Endothelial cell of umbilical vein (primary cell): ENCODE measurements around the gene CBLIF. TPM values are rescaled to one million over a fixed set of nuclear protein-coding genes. Genes with fewer than 3 reads are reported as not detected.

ENCODE experiments used
- BruUV-seq: library from RNA; stranded (reverse); fragments of 400-500 nt; replicated peaks from 2 replicates; lab custom pipeline; 2021; lab: Mats Ljungman, UMichigan
- CTCF ChIA-PET: fragments of 300-600, 350-600 bp; sonication (Branson Sonifier 250); formaldehyde crosslinking; loops from one replicate; lab custom pipeline; 2021; ENCODE audit warnings: antibody characterized with exemption, inconsistent platforms; lab: Charles Lee
- POLR2A ChIA-PET: fragments of 300-600, 350-600 bp; sonication (Branson Sonifier 250); formaldehyde crosslinking; loops from one replicate; lab custom pipeline; 2021; ENCODE audit warnings: antibody characterized with exemption, inconsistent platforms; lab: Charles Lee
- DNase-seq: peaks from one replicate; pipeline ENCODE4 v3.0.0-alpha.2; 2011; ENCODE audit warnings: low read depth, low spot score
- FAIRE-seq: peaks from 2 replicates; lab custom pipeline; 2011; peaks lifted over from hg19 to GRCh38; lab: Jason Lieb, UNC
- H2AFZ ChIP-seq: 2 replicates; pipeline ENCODE4 v1.6.0; 2012; ENCODE audit warnings: low read depth, low read length, control low read depth, inconsistent platforms
- H3K27ac ChIP-seq: 2 replicates; pipeline ENCODE4 v1.5.1; 2011; ENCODE audit warnings: low read depth, mild to moderate bottlenecking, control low read depth, low read length, moderate library complexity; ENCODE audit not compliant: insufficient read depth
- H3K27me3 ChIP-seq, 2 experiments: 2 replicates each; pipeline versions ENCODE4 v1.6.0 to v1.6.1; 2011; ENCODE audit warnings: low read length in 2 of 2, mixed read lengths in 1 of 2; ENCODE audit not compliant: control insufficient read depth in 2 of 2, insufficient read depth in 2 of 2
- H3K36me3 ChIP-seq, 2 experiments: 2 replicates in 1 of 2; 3 replicates in 1 of 2; pipeline ENCODE4 v1.5.1; 2011; ENCODE audit warnings: low read length in 2 of 2, mild to moderate bottlenecking in 1 of 2, moderate library complexity in 1 of 2; ENCODE audit not compliant: control insufficient read depth in 2 of 2, insufficient read depth in 2 of 2; ENCODE audit errors: extremely low read depth in 1 of 2
- H3K4me1 ChIP-seq: 3 replicates; pipeline ENCODE4 v1.5.1; 2011; ENCODE audit warnings: mild to moderate bottlenecking, low read length; ENCODE audit not compliant: control insufficient read depth, insufficient read depth; ENCODE audit errors: extremely low read depth
- H3K4me2 ChIP-seq: 2 replicates; pipeline ENCODE4 v1.6.1; 2011; ENCODE audit warnings: low read length, control low read depth, mixed read lengths; ENCODE audit not compliant: insufficient read depth
- H3K4me3 ChIP-seq, 3 experiments: fragments of 200-600 bp in 1 of 3; sonication (generic), shearing (Covaris generic) in 1 of 3; replicated peaks in 1 of 3; 2 replicates each; pipeline ENCODE4 v1.5.1; 2011 to 2016; ENCODE audit warnings: control low read depth in 3 of 3, low read length in 3 of 3, mild to moderate bottlenecking in 2 of 3, inconsistent platforms in 1 of 3, low read depth in 1 of 3, moderate library complexity in 1 of 3; ENCODE audit not compliant: insufficient read depth in 1 of 3
- H3K79me2 ChIP-seq: 2 replicates; pipeline ENCODE4 v1.6.0; 2012; ENCODE audit warnings: low read length, inconsistent platforms; ENCODE audit not compliant: control insufficient read depth, insufficient read depth
- H3K9ac ChIP-seq: replicated peaks from 2 replicates; pipeline ENCODE3; 2011; ENCODE audit warnings: low read length, control low read depth; ENCODE audit not compliant: insufficient read depth; ENCODE audit errors: extremely low read depth
- H3K9me1 ChIP-seq: replicated peaks from 3 replicates; pipeline ENCODE4 v1.6.0; 2011; ENCODE audit warnings: mild to moderate bottlenecking, low read length; ENCODE audit not compliant: control insufficient read depth, insufficient read depth; ENCODE audit errors: extremely low read depth
- H3K9me3 ChIP-seq: replicated peaks from 2 replicates; pipeline ENCODE4 v1.5.1; 2012; ENCODE audit warnings: low read length, inconsistent platforms; ENCODE audit not compliant: control insufficient read depth, insufficient read depth
- H4K20me1 ChIP-seq: replicated peaks from 2 replicates; pipeline ENCODE3; 2011; ENCODE audit warnings: mild to moderate bottlenecking, low read length; ENCODE audit not compliant: control insufficient read depth, insufficient read depth; ENCODE audit errors: extremely low read depth
- EZH2 ChIP-seq: IDR thresholded peaks from 2 replicates; pipeline ENCODE4 v1.6.1; 2012; ENCODE audit warnings: borderline replicate concordance, low read depth, mild to moderate bottlenecking, moderate library complexity, low read length, inconsistent platforms; ENCODE audit not compliant: severe bottlenecking
- FOS ChIP-seq: IDR thresholded peaks from 2 replicates; pipeline ENCODE4 v1.6.1; 2011; ENCODE audit warnings: mild to moderate bottlenecking, low read length, moderate library complexity, borderline replicate concordance; ENCODE audit not compliant: insufficient read depth
- GATA2 ChIP-seq: IDR thresholded peaks from 2 replicates; pipeline ENCODE4 v1.7.0; 2011; ENCODE audit warnings: low read depth, mild to moderate bottlenecking, moderate library complexity, mixed read lengths, low read length; ENCODE audit not compliant: insufficient read length, insufficient read depth
- JUN ChIP-seq: IDR thresholded peaks from 2 replicates; pipeline ENCODE4 v1.6.1; 2011; ENCODE audit warnings: borderline replicate concordance, low read depth; ENCODE audit not compliant: insufficient read length, insufficient read depth
- MAX ChIP-seq: IDR thresholded peaks from 2 replicates; pipeline ENCODE4 v1.6.1; 2011; ENCODE audit not compliant: insufficient read depth, insufficient read length
- MYC ChIP-seq: IDR thresholded peaks from one replicate; pipeline ENCODE4 v1.6.1; 2011; ENCODE audit warnings: mild to moderate bottlenecking, low read depth, low read length
- POLR2A ChIP-seq: IDR thresholded peaks from 2 replicates; pipeline ENCODE4 v1.6.1; 2012; ENCODE audit warnings: low read depth, mild to moderate bottlenecking, control low read depth, low read length
- POLR2AphosphoS5 ChIP-seq: IDR thresholded peaks from 2 replicates; pipeline ENCODE4 v1.6.1; 2012; ENCODE audit warnings: low read depth, mild to moderate bottlenecking, control low read depth, low read length, moderate library complexity; ENCODE audit not compliant: insufficient read depth
- dilution Hi-C: fragments of 300-500 bp; cut with MboI; formaldehyde crosslinking; loops from one replicate; pipeline ENCODE4 v1.15.0; 2019; ENCODE audit warnings: low sequenced_read_pairs; ENCODE audit not compliant: extremely low pct_ligation_motif_present
- intact Hi-C: fragments of 100-400 bp; cut with micrococcal nuclease; formaldehyde crosslinking; loops from one replicate; pipeline ENCODE4 v1.10.0; 2022
- polyA plus RNA-seq, 4 experiments: library from polyadenylated mRNA; depleted of rRNA in 3 of 4; stranded (reverse) in 3 of 4; unstranded in 1 of 4; fragments of >200 nt; gene quantifications; 2 replicates each; pipeline versions ENCODE4 v1.2.1 to v1.2.3, GENCODE V29; 2011 to 2012; ENCODE audit warnings: missing spikeins in 1 of 4
- total RNA-seq: library from RNA; stranded (reverse); gene quantifications from 2 replicates; pipeline ENCODE4 v1.2.3, GENCODE V29; 2021
- TF ChIP-seq, protein P1 (sequence below), 2 donors: IDR thresholded peaks; 1 replicate in 1 of 2; 2 replicates in 1 of 2; pipeline ENCODE4 v1.5.1; 2011; ENCODE audit warnings: low read length in 2 of 2, mild to moderate bottlenecking in 2 of 2, moderate library complexity in 2 of 2, control low read depth in 1 of 2, inconsistent platforms in 1 of 2, low read depth in 1 of 2; ENCODE audit not compliant: insufficient read depth in 1 of 2; ENCODE audit errors: extremely low read depth in 1 of 2

CBLIF gene
- total and polyA plus RNA-seq, 2 donors (not counting 3 experiments of a cell fraction or from before 2014, with no cell fraction given) = not detected

DNA sequence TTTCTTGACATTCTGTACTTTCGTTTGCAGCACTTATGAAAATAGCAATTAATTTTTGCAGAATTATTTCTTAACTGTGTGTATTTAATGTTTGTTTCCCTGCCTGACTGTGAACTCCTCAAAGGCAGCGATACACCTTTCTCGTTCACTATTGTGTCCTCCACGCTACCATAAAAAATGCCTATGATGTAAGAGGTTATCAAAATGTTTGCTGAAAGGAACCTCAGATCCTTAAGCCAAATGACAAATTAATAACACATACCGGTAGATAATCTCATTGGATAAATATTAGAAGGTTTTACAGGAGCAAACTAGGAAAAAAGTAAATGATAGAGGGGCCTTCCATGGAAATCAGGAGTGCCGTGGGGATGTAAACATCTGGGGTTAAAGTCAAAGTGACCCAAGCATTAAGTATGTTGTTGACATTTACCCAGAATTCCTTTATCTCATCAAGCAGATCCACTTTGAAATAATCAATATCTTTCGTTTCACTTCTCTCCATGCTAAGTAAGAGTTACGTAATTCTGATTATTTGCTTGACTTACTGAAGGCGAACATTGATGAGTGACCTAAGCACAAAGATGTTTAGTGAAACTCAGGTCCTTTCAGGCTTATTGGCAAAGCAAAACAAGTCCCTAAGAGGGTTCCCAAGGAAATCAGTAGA is 30.7 kb upstream of the CBLIF start:
- CTCF ChIA-PET = no interaction called here

More for the DNA sequence above, 30.7 kb upstream of the CBLIF start:
- DNase-seq (no peak), FAIRE-seq (no peak)
- Histone ChIP-seq H3K4me3 (no peak overlapping the region), H3K4me1 (no peaks in the 10 kb centered on the region), H3K9ac (no peak overlapping the region), H3K27me3 (no peaks in the 10 kb centered on the region), H3K9me3 (no peaks in the 10 kb centered on the region), H3K9me1 (peaks cover 2% of the 10 kb centered on the region), H3K36me3 (no peaks in the 10 kb centered on the region), H3K27ac (no peak overlapping the region), H3K4me2 (no peak overlapping the region), H2AFZ (no peak overlapping the region), H4K20me1 (no peaks in the 10 kb centered on the region), H3K79me2 (no peaks in the 10 kb centered on the region)
- dilution Hi-C loops = no loop called here
- intact Hi-C loops = no loop called here
- no TSS peak for BruUV-seq
- TF ChIP-seq JUN (no peak), POLR2A (no peak), EZH2 (no peak), MAX (no peak), GATA2 (no peak), POLR2AphosphoS5 (no peak), FOS (no peak), MYC (no peak)
- TF ChIP-seq, protein P1, sequence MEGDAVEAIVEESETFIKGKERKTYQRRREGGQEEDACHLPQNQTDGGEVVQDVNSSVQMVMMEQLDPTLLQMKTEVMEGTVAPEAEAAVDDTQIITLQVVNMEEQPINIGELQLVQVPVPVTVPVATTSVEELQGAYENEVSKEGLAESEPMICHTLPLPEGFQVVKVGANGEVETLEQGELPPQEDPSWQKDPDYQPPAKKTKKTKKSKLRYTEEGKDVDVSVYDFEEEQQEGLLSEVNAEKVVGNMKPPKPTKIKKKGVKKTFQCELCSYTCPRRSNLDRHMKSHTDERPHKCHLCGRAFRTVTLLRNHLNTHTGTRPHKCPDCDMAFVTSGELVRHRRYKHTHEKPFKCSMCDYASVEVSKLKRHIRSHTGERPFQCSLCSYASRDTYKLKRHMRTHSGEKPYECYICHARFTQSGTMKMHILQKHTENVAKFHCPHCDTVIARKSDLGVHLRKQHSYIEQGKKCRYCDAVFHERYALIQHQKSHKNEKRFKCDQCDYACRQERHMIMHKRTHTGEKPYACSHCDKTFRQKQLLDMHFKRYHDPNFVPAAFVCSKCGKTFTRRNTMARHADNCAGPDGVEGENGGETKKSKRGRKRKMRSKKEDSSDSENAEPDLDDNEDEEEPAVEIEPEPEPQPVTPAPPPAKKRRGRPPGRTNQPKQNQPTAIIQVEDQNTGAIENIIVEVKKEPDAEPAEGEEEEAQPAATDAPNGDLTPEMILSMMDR (IDR thresholded peaks at IDR 0.05; ENCODE audit: extremely low read depth in 1 of 2, insufficient read depth in 1 of 2, low read depth in 1 of 2, low read length in 2 of 2) = no peak
- POLR2A ChIA-PET = no interaction called here
